Measurements from ENCODE around the gene FER.
"Not testable (repeated sequence)": the region's sequence is repeated elsewhere in the genome, so short reads cannot be mapped to it uniquely, and the experiment has no call there.

The FER gene

DNA sequence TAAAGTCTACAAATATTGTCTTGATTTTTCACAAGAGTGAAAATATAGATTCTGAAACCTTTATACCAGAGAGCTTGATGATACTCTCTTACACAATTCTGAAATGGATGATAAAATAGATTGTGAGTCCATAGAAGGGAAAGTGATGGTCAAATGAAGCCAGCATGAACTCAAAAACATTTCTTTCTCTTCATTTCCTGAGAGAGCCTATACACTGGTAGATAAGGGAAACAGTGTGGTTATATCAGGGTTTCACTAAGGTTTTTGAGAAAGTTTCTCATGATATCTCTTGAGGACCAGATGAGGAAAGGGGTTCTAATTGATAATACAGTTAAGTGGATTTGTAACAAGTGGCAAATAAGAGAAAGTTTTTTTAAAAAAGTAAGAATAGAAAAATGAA, 407.9 kb downstream of the FER start:
- no peak for DNase-seq (ENCODE audit: extremely low spot score, insufficient read length, low read depth)
- peak; percentile 46 for FAIRE-seq

DNA sequence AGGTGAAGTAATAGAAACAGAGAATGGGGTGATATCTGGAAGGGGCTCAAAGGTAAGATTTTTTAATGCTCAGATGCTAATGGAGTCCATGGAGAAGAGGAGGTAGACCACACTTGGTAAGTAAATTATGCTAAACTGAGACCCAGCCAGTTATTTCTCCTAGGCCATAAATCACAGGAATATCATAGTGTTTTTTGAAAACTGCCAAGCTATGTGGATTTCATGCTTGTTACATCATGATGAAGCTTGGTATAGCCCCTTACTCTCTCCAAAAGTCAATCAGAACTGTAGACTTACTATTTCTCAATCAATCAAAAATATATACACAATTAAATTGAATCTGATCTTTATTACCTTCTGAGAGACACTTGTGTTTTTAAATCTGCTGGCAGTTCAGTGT, 409.2 kb downstream of the FER start:
- FAIRE-seq, result no peak
- no peak for DNase-seq (ENCODE audit: extremely low spot score, insufficient read length, low read depth)

DNA sequence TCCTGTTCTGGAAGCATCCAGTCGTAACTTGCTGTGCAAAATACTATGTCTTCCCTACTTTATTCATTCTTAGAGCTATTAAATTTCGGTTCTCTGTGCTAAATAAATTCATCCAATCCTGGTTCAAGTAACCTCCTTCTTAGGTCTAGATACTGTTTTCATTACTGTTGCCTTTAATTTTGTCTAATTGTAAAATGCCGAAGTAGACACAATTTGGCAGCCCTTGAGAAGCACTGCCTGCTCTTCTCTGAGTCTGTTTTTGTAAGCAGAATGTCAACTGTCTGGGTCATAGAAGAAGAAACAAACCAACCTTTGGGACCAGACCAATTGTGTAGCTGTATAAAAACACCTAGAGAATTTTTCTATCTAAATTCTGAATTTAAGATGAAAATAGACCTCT, 412.8 kb downstream of the FER start:
- no peak for DNase-seq (ENCODE audit: extremely low spot score, insufficient read length, low read depth)
- no peak for FAIRE-seq

DNA sequence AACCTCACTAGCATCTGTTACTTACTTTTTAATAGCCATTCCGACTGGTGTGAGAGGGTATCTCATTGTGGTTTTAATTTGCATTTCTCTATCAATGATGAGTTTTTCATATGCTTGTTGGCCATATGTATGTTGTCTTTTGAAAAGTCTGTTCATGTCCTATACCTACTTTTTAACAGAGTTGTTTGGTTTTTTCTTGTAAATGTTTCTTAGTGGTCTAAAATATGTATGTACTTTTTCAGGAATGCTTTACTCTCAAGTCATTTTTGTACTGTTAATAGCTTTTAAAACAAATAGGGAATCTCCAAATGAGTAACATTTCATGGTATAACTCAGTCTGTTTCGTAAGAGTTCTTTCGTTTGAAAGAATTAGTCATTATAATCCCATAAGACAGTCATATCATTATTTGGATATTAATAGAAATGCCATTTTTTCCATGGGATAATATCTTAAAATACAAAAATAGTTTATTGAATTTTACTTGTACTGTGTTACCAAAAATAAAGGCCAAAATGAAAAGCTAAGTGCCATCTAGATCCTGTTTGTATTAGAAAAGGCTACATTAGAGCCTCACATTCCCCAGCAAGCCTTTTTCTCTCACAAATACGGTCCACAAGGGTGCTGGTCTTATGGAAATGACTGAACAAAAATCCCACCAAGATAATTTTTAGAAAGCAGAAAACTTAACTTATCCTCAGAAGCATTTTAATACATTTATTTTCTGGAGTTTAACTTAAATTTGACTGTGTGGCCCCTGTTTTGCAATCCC, 414.4 kb downstream of the FER start:
- peak; percentile 51 for FAIRE-seq
- no peak for DNase-seq (ENCODE audit: extremely low spot score, insufficient read length, low read depth)

DNA sequence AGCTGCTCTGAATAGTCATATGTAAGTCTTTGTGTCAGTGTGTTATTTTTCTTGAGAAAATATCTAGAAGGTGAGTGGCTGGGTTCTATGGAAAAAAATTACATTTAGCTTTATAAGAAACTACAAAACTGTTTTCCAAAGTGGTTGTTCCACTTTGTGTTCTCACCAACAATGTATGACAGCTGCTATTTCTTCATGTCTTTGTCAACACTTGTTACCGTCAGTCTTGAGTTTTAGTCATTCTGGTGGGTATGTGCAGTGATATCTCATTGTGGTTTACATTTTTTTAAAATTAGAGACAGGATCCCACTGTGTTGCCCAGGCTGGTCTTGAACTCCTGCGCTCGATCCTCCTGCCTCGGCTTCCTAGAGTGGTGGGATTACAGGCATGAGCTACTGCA, 415.6 kb downstream of the FER start:
- FAIRE-seq (no peak), DNase-seq (ENCODE audit: extremely low spot score, insufficient read length, low read depth) (no peak)

DNA sequence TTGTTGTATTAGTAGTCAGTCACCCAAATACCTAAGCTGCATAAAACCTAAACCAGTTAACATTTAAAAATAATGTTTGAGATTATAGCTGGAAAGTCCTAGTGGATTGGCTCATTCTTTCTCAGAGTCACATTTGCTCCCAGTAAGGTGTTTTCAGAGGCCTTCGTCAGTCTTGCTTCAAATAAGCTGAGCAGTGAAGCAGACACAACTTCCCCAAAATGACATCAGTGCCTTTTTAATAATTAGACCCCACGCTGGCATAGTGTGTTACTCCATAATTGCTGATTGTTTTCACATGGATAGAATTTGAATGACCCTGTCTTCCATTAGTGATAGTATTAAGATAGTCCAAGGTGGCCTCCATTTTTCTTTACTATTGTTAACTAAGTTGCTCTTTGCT, 416.3 kb downstream of the FER start:
- no peak for DNase-seq (ENCODE audit: extremely low spot score, insufficient read length, low read depth)
- no peak for FAIRE-seq

DNA sequence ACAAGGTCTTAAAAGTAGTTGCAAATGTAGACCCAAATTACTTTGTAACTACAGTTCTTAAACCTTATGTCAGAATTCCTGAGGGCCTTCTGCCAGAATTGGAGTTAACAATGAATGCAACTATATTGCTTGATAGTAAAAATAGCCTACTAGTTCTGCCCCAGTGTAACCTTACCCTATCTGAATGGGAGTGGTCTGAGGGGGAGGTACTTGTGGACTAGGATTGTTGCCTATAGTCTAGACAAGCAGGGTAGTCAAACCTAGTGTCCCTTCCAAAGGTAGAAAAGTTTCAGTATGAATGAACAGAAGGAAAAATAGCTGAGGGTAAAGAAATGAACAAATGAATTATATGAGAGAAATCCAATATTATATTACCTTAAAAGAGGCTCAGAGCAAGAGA, 419.9 kb downstream of the FER start:
- FAIRE-seq, result no peak

DNA sequence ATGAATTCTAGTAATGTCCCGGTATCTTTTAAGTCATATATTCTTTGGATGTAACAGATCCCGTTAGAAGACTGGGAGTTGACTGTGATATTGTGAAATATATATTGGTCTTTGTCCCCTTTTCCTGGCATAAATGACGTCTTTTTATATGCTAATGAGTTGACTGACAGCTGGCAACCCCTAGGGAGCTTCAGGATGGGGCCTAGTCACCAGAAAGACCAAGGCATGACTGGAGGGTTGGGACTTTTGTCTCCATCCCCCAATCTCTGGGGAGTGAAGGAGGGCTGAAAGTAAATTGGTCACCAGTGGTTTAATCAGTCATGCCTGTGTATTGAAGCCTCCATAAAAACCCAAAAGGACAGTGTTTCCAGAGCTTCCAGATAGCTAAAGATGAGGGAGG, 420.5 kb downstream of the FER start:
- FAIRE-seq, result no peak
- no peak for DNase-seq (ENCODE audit: extremely low spot score, insufficient read length, low read depth)

More for the DNA sequence above, 419.9 kb downstream of the FER start:
- no peak for DNase-seq (ENCODE audit: extremely low spot score, insufficient read length, low read depth)

DNA sequence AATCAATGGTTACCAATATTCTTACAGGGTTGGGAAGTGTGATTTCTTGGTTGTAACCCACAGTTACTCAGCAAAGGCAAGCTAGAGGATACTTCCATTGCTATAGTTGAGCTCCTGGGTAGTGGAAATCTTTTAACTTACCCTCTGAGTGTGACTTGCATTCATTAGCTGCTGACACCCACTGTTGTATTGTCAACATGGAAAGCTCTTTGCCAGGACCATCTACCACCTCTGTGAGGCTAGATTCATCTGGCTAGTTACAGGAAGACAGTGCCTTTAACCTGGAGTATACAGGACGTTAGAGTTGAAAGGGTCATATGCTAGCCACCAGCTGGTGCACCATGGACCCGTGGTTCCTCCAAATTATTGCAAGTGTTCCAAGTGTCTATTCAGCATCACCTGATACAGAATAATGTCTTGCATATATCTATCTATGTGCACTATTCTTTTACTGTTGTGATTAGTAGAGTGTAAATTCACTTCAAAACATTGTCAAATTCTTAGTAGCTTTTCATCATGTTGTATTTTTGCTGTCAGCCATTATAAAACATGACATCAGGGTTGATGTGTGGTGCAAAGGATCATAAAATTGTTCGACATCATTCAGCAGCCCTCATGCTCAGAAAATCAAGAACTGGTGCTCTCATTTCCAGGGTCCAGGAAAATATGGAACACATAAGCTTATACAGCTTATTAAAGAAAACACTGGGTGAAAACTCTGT, 423.1 kb downstream of the FER start:
- no peak for DNase-seq (ENCODE audit: extremely low spot score, insufficient read length, low read depth)
- FAIRE-seq, result peak; percentile 9

DNA sequence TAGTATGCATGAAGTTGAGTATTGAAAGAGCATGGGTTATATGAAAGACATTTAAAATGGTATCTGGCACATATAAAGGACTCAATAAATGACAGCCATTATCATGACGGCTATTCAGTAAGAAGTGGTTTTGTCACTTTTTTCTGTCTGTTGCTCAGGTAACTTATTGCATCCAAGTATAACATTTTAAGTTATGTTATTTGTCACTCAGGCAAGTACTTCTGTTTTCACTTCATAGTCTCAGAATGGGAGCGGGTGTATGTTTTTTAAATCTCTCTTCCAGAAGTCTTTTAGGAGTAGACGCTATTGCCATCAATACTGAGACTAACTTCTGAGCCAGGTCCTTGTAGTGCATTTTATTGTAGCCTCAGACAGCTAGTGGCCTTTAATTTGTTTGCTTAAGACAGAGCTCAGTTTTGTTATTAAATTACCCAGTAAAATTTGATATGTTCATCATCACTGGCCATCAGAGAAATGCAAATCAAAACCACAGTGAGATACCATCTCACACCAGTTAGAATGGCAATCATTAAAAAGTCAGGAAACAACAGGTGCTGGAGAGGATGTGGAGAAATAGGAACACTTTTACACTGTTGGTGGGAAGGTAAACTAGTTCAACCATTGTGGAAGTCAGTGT, 423.9 kb downstream of the FER start:
- peak; percentile 63 for FAIRE-seq
- not testable (repeated sequence) for DNase-seq (ENCODE audit: extremely low spot score, insufficient read length, low read depth)

DNA sequence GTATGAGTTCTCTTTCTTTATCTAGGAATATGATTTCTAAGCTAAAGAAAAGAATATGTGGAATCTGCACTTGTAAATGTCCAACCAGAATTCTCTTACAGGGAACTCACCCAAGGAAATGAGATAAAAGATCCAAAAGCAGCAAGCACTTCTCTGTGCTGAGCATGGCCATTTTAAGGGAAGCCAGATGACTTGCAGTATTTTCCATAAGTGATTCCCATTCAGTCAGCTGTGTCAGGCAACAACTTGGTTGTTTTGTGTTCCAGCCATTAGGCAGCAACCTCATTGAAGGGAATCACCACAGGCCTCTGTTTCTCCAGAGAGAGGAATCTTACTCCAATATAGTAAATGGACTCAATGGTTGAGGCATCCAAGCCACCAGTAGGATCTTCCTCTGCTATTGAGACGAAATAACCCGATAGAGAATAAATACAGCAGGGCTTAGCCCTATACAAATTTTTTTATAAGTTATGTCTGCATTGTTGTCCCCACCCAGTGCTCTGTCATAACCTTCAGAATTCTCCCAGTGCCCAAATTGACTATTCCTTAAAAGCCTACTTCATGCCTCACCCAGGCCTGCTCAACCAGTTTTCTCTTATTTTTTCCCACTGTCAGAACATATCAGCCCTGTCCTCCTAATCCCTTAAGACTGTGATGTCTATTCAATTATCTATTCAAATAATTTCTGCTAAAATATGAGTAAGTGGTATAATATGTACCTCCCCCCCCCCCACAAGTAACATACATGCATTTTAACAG, 425.5 kb downstream of the FER start:
- FAIRE-seq (no peak), DNase-seq (ENCODE audit: extremely low spot score, insufficient read length, low read depth) (no peak)

DNA sequence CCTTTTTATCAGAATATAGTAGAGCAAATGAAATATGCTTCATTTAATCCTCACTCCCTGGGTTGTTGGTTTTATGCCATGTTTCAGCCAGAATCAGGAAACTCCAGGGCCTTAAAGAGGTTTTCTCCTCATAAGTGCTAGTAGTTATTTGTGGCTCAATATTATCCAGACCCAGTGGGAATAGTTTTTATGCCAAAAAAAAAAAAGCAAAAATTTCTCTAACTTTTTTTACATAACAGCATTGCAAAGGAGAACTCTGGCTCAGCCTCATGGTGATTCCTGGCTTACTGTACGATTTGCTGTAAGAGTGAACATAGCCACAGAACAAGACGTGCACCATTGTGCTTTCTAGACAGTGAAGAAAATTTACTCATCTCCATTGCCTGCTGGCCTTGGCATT, 429.5 kb downstream of the FER start:
- FAIRE-seq, result no peak

DNA sequence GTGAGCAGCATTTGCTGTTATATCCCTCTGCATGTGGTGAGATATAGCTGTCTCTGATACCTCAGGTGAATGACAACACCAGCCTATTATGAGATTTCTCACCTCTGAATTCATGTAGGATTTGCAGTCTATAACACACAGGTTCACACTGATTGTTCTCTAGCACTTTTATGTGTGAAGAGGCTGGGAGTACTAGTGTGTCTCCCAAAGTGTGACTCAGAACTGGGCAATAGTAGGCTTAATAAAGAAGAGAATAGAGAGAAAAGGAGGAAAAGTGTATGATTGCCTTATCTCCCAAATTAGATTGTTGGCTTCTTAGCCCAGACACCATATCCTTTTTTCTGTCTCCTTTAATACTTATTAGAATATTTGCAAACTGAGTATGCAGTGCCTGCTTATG, 430.1 kb downstream of the FER start:
- no peak for FAIRE-seq
- DNase-seq (ENCODE audit: extremely low spot score, insufficient read length, low read depth), result no peak

More for the DNA sequence above, 429.5 kb downstream of the FER start:
- no peak for DNase-seq (ENCODE audit: extremely low spot score, insufficient read length, low read depth)

DNA sequence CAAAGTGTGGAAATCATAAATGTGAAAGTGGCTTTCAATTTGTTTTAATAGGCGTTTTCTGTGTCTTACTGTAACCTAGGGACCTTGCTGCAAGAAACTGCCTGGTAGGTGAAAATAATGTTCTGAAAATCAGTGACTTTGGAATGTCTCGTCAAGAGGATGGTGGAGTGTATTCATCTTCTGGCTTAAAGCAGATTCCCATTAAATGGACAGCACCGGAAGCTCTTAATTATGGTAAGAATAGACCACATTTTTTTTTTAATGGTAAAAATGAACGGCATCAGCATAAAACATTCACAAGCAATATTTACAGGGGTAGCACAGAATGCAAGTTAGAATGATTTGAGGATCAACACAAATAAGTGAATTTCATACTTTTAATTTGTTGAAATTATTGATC, 433.0 kb downstream of the FER start:
- FAIRE-seq, result no peak
- DNase-seq (ENCODE audit: extremely low spot score, insufficient read length, low read depth), result no peak

DNA sequence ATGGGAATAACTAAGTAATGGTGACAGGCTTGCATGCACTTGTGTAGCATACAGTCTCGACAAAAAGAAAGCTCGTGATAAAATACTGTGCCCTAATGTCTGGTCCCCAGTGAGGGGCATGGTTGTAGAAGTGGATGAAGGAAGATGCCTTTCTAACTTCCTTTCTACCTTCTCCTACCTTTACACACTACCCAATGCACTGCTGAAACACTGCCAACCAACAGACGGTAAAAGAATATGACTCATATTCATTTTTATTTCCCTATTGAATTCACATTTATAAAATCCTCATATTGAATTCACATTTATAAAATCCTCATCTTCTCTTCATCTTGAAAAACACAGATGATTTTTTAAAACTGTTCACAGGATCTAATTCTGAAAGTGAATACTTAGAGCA, 439.1 kb downstream of the FER start:
- FAIRE-seq (no peak), DNase-seq (ENCODE audit: extremely low spot score, insufficient read length, low read depth) (no peak)

DNA sequence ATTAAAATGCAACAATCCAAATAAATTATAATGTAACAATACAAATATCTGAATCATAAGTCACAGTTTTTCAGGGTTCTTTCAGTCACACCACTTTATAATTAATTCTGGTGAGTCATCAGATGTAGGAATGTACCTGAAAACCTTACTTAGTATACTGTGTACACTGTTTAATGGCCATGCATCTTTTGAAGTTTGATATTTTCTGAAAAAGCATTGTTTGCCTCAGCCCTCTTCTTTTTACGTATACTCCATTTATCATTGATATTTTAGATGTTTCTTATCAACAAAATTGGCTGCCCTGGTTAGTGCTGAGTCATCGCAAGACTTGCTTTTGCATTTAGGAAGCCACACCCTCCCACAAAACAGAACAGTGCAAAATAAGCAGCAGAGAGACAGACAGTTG, 443.5 kb downstream of the FER start:
- FAIRE-seq (peak; percentile 74), DNase-seq (ENCODE audit: extremely low spot score, insufficient read length, low read depth) (no peak)

DNA sequence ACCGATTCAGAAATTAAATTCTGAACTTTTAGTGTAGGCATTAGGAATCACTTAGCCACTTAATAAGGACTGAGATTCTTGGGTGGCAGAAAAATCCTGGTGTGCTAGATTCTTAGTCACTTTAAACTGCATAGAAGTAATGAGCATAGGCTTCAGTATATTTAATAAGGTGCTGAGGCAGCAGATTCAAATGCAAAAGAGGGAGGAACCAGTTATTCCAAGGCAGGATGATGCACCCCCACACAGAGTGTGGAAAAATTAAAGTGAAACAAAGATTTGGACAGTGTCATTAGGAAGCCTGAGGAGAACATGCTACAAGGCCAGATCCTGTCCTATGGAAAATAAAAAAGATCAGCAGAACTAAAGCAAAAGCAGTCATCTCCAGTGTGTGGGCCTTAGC, 444.3 kb downstream of the FER start:
- DNase-seq (ENCODE audit: extremely low spot score, insufficient read length, low read depth) (no peak), FAIRE-seq (no peak)

DNA sequence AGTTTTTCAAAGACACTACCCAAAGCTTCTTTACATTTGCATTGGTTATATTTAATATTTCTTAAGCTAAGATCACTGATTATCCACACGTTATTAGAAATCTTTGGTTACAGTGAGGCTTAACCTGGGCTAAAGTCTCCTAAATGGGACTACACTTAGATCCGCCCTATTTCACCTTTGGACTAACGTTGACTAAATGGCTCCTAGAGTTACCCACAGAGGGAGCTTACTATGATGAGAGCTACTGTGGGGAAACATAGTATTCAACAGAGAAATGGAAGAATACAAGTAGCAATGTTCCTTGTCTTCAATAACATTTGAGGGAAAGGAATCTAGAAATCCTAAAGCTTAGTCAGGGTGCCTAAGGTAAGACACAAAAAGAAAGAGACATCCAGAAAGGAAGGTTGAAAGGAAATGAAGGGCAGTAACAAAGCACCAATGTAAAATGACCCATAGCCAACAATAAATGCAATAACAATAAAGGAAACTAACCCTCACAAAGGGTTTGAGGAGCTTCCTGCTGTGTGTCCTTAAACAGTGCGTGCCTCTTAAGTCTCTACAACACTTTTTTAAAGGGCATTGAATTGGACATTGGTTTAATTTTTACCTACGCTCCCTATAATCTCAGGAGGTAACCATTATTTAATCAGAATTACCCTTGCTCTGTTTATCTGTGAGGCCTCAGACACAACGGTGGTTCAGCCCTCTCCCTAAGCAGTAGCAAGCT, 445.0 kb downstream of the FER start:
- no peak for FAIRE-seq

DNA sequence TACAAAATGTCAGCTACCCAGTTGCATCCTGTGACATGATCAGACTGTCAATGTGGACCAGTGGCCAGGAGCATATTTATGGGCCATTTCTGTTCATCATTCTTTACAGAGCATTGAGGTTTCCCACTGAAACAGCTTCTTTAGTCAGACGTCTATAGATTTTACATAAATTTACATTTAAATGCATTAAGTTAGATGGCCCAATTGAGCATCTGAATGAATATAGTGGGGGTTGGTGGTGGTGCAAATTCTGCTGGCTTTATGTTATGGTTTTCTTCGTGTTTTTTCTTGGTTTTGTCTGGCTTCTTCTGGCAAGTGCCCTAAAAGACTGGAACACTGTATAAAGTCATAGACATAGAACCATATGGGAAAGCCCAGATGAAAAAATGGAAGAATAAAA, 448.0 kb downstream of the FER start:
- no peak for FAIRE-seq

More for the DNA sequence above, 445.0 kb downstream of the FER start:
- no peak for DNase-seq (ENCODE audit: extremely low spot score, insufficient read length, low read depth)

More for the DNA sequence above, 448.0 kb downstream of the FER start:
- DNase-seq (ENCODE audit: extremely low spot score, insufficient read length, low read depth), result no peak

Measured in GM18507 (cell line).